ENCODE results near the gene FANCF.

Gene FANCF

DNA sequence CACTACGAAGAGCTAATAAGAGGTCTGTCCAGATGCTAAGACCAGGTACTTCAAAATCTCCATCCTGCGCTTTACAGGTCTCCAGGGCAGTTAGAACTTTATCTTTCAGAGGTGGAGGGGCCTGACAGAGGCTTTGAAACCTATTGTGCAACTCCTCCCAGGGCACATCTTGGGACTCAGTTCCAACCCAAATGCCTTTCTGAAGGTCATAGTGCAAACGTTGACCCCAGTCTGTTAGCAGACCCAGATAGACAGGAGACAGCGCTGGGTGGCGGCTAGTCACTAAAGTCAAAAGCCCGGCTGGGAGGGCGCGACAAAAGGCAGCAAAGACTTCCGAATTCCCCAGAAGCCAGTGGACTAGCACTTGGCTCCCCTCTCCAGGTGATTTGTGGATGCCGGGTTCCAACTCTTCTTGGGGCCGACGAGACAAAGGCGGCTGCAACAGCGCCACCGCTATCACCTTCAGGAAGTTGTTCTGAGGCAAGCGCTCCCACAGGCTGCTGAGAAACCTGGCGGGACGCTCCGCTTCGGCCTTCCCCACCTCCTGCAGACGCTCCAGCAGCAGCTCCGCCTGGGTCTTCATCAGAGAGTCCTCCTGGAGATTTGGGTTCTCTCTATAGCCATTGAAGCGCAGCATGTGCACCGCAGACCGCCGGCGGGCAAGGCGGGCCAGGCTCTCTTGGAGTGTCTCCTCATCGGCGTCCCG is 728 bp downstream of the FANCF start:
- DNase-seq, result peak; percentile 68

- no peak for DNase-seq
Observed at GRCh38 chr11:22617868-22618267, 7.8 kb downstream of the FANCF start.

- no peak for DNase-seq
Observed at GRCh38 chr11:22603933-22604332, 21.7 kb downstream of the FANCF start.

GRCh38 chr11:22602504-22602903 is 23.1 kb downstream of the FANCF start:
- no peak for DNase-seq

GRCh38 chr11:22599458-22599857 is 26.2 kb downstream of the FANCF start:
- no peak for DNase-seq

DNA sequence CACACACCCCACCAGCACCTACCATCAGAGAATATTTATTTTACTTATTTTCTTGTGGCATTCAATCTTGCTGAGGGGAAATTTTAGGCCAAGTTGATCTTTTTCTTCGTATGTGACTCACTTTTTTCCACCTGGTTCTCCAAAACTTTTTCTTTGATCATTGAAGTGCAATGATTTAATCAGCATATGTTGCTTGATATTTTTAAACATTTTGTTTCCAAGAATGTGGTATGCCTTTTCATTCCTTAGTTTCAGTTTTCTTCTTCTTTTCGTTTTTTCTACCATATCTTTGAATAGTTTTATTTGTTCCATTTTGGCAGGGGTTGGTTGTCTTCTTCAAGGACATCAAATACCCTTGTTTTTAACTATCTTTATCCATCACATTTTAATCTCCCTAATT is 28.6 kb downstream of the FANCF start:
- no peak for DNase-seq

DNA sequence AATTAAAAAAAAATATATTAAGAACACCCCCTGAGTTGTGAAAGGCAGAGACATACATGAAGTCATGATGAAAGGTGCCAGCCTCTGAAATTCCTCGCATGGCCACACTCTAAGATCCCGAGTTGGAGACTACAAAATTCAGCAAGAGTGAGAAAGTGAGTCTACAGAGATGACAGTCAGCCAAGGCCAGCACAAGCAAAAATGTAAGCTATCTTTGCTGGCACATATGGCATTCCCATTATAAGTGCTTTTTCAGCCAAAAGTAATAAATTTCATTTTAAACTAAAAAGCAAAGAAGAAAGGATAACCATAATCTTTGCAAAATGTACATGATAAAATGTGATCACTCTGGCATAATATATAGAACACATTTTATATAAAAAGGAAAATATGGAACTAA is 40.6 kb downstream of the FANCF start:
- DNase-seq, result no peak

DNA sequence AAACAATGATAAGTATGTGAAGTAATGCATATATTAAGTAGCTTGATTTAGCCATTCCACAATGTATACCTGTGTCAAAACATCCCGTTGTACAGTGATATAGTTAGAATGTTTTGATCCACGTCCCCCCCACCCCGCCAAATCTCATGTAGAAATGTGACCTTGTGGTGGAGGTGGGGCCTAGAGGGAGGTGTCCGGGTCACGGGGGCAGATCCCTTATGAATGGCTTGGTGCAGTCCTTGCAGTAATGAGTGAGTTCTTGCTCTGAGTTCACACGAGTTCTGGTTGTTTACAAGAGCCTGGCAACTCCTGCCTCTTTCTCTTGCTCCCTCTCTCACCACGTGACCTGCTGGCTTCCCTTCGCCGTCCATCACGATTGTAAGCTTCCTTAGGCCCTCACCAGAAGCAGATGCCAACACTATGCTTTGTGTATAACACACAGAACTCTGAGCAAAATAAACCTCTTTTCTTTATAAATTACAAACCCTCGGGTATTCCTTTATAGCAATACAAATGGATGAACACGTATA is 41.6 kb downstream of the FANCF start:
- no peak for DNase-seq

DNA sequence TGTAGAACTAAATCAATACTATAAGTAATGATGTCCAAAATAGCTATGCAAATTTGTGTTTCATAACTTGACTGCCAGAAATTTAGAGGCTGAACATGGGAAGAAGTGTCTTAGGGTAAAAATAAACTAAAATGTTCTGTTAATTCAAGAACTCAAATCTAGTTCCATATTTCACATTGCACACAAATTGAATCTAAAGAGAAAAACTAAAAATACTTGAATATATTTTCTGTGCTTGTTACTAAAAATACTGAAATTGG is 43.5 kb downstream of the FANCF start:
- no peak for DNase-seq

DNA sequence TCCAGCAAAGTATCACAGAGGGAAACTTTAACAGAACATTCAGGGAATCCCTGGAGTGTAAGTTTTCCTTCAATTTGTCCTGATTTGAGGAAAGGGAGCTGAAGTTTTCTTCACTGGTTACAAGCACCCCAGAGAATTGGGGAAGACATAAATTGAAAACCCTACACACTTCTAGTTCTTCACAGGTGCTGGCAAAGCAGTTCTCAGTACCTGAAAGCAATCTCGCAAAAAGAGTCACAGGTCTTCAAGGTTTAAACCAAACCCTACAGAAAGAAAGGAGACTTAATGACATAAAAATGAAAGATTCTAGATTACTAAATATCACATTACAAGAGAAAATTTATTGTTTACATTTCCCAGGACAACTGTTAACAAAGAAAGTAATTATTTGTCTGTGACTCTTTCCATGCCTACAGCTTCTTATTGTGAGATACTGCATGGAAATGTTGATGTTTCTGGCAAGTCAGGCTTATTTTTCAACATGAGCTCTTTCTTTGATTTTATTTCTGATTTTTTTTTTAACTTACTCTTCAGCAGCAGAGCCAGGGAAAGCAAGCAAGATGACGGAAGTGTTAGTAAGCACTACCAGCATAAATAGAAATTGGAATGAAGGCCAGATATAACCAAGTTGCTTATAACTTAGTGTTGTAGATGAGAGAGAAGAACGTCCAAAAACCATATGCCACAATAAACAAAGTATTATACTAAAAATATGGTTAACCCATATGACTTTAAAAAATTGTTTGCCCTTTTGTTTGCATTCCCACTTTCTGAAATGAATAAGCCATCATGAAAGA is 44.1 kb downstream of the FANCF start:
- no peak for DNase-seq

DNA sequence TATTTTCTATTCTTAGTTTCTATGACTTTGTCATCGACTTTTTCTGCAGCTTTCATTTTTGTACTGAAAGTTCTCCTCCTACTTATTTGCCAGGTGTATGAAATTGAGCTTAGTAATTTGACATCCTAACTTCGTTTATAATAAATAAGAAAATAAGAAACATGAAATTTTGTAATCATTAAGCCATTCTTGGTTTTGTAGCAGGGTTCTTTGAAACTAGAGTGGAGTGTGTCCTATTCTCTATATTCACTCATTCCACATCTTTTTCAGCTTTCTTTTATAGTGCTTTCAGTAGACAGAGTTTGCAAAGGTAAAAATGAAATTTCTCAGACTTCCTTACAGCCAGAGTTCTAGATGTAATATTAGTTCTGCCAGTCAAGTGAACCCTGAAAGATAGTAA is 47.8 kb downstream of the FANCF start:
- DNase-seq, result no peak

Measured in fibroblast of skin of right biceps (primary cell).